SJCRH30 (cell line): ENCODE results near the gene CHRNA1. TPM values are rescaled to one million over a fixed set of nuclear protein-coding genes. Genes with fewer than 3 reads are reported as not detected.
A peak's percentile ranks its signal among the peaks of the same experiment; 100 is the strongest.

Experiments
- DNase-seq, 2 experiments: peaks; one replicate each; pipeline ENCODE4 v3.0.0-alpha.2; 2015 to 2020
- H3K27ac ChIP-seq: fragments of 250-450 bp; sonication (Bioruptor Pico); 2 replicates; pipeline ENCODE4 v1.5.1; 2020; ENCODE audit warnings: mild to moderate bottlenecking, moderate library complexity
- H3K27me3 ChIP-seq: fragments of 250-450 bp; sonication (Bioruptor Pico); 2 replicates; pipeline ENCODE4 v1.5.1; 2020; ENCODE audit warnings: mild to moderate bottlenecking, moderate library complexity
- H3K36me3 ChIP-seq: fragments of 250-450 bp; sonication (Bioruptor Pico); 2 replicates; pipeline ENCODE4 v1.5.1; 2020; ENCODE audit warnings: mild to moderate bottlenecking, moderate library complexity
- H3K4me1 ChIP-seq: fragments of 250-450 bp; sonication (Bioruptor Pico); 2 replicates; pipeline ENCODE4 v1.5.1; 2020; ENCODE audit warnings: mild to moderate bottlenecking, moderate library complexity
- H3K4me3 ChIP-seq: fragments of 250-450 bp; sonication (Bioruptor Pico); 2 replicates; pipeline ENCODE4 v1.5.1; 2020; ENCODE audit warnings: mild to moderate bottlenecking, moderate library complexity
- H3K9me3 ChIP-seq: fragments of 250-450 bp; sonication (Bioruptor Pico); replicated peaks from 2 replicates; pipeline ENCODE4 v1.5.1; 2020; ENCODE audit warnings: mild to moderate bottlenecking, moderate library complexity
- total RNA-seq: library from RNA; depleted of rRNA; stranded (reverse); fragments of >200 nt; shearing (Covaris generic); gene quantifications from 2 replicates; pipeline ENCODE4 v1.2.3, GENCODE V29; 2014

Gene CHRNA1
- total RNA-seq, 1 experiment from 2014 or later, result 375 TPM

DNA sequence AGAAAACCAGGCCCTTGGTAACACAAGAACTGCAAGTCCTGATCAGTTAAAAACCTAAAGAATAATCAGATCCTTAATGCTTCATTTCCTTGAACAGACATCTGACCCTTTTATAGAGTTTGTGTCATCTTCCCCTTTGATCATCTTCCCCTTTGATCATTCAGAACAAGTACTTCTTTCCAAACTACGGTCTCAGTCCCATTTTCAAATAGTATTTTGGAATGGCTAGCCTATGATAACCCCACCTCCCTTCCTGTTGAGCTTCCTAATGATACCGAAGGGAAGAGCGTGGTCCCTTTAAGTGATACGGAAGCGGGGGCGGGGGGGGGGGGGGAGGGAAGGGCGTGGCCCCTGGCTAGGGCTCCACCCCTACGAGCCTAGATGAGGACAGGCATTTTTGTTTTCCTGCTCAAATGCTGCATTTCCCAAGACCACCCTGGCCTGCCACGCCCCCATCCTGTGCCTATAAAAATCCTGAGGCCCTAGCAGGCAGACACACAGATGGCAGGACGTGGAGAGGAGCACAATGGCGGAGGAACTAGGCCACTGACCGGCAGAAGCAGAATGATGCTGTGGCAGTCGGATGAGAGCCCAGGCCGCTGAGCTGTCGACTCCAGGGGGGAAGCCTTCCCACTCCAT lies 24.1 kb upstream of the CHRNA1 start:
- peak; percentile 87 to 89 for DNase-seq
- Histone ChIP-seq H3K4me1 (peaks cover 14% of the 10 kb centered on the region), H3K36me3 (no peaks in the 10 kb centered on the region), H3K9me3 (no peaks in the 10 kb centered on the region), H3K27me3 (no peaks in the 10 kb centered on the region), H3K4me3 (peak overlapping the region; percentile 42), H3K27ac (peak overlapping the region; percentile 53)

- peaks cover 14% of the 10 kb centered on the region for H3K4me1 ChIP-seq
- H3K36me3 ChIP-seq, result no peaks in the 10 kb centered on the region
- H3K9me3 ChIP-seq, result no peaks in the 10 kb centered on the region
- peak; percentile 88 to 89 for DNase-seq
- peak overlapping the region; percentile 36 for H3K4me3 ChIP-seq
- H3K27me3 ChIP-seq, result no peaks in the 10 kb centered on the region
- H3K27ac ChIP-seq, result peak overlapping the region; percentile 53
These were observed 23.4 kb upstream of the CHRNA1 start for GRCh38 chr2:174787487-174788205.

- no peak for DNase-seq
- Histone ChIP-seq H3K4me3 (no peak overlapping the region), H3K27ac (no peak overlapping the region), H3K9me3 (no peaks in the 10 kb centered on the region), H3K4me1 (peaks cover 14% of the 10 kb centered on the region), H3K27me3 (no peaks in the 10 kb centered on the region), H3K36me3 (no peaks in the 10 kb centered on the region)
These were observed 21.9 kb upstream of the CHRNA1 start for GRCh38 chr2:174786066-174786725.

DNA sequence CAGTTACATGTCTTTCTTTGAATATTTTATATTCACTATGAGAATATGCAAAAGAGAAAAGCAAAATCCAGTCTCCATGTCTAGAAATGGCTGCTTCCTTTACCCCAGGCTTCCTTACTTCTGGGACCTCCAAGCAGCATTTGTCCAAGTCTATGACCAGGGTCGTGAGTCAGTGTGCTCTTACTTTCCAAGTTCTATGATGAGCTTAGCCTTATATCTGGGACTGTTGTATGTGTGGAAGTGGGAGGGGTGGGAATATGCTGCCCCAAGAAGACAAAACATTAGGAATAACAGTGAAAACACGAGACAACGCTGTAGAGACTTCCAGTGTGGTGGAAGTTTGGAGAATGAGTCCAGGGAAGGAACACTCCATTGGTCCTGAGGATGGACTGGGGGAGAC lies 21.2 kb upstream of the CHRNA1 start:
- H3K27me3 ChIP-seq, result no peaks in the 10 kb centered on the region
- H3K27ac ChIP-seq, result no peak overlapping the region
- no peak for DNase-seq
- no peak overlapping the region for H3K4me3 ChIP-seq
- no peaks in the 10 kb centered on the region for H3K36me3 ChIP-seq
- H3K4me1 ChIP-seq, result peaks cover 14% of the 10 kb centered on the region
- H3K9me3 ChIP-seq, result no peaks in the 10 kb centered on the region

GRCh38 chr2:174784909-174785308 lies 20.6 kb upstream of the CHRNA1 start:
- H3K36me3 ChIP-seq, result no peaks in the 10 kb centered on the region
- no peak for DNase-seq
- no peak overlapping the region for H3K4me3 ChIP-seq
- no peak overlapping the region for H3K27ac ChIP-seq
- H3K9me3 ChIP-seq, result no peaks in the 10 kb centered on the region
- H3K4me1 ChIP-seq, result peaks cover 15% of the 10 kb centered on the region
- H3K27me3 ChIP-seq, result no peaks in the 10 kb centered on the region

- Histone ChIP-seq H3K36me3 (no peaks in the 10 kb centered on the region), H3K27me3 (no peaks in the 10 kb centered on the region), H3K4me3 (no peak overlapping the region), H3K9me3 (no peaks in the 10 kb centered on the region), H3K27ac (no peak overlapping the region), H3K4me1 (peaks cover 18% of the 10 kb centered on the region)
- no peak for DNase-seq
These were observed 20.0 kb upstream of the CHRNA1 start for GRCh38 chr2:174784316-174784715.

DNA sequence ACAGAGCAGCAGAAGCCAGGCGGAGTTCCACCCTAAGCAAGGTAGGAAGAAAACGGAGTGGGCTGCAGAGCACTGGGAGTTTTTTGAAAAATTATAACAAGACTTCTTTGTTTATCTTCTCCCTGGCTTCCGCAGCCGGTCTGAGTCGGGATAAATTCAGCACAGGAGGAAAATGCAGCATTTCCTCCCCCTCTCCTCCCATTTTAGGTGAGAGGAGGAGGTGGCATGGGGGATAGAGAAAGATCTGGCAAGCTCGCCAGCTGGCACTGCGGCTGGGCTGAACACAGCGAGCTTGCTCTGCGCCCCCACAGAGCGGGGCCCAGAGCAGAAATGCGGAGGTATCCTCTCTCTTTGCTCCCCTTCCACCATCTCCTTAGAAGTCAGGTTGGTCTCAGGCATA lies 17.7 kb upstream of the CHRNA1 start:
- Histone ChIP-seq H3K27me3 (no peaks in the 10 kb centered on the region), H3K4me1 (peaks cover 20% of the 10 kb centered on the region), H3K9me3 (no peaks in the 10 kb centered on the region), H3K36me3 (no peaks in the 10 kb centered on the region), H3K27ac (no peak overlapping the region), H3K4me3 (no peak overlapping the region)
- DNase-seq, result no peak

GRCh38 chr2:174781298-174781697 lies 17.0 kb upstream of the CHRNA1 start:
- no peaks in the 10 kb centered on the region for H3K36me3 ChIP-seq
- H3K27me3 ChIP-seq, result no peaks in the 10 kb centered on the region
- H3K27ac ChIP-seq, result no peak overlapping the region
- H3K4me1 ChIP-seq, result peaks cover 19% of the 10 kb centered on the region
- H3K4me3 ChIP-seq, result no peak overlapping the region
- DNase-seq, result no peak
- H3K9me3 ChIP-seq, result no peaks in the 10 kb centered on the region

DNA sequence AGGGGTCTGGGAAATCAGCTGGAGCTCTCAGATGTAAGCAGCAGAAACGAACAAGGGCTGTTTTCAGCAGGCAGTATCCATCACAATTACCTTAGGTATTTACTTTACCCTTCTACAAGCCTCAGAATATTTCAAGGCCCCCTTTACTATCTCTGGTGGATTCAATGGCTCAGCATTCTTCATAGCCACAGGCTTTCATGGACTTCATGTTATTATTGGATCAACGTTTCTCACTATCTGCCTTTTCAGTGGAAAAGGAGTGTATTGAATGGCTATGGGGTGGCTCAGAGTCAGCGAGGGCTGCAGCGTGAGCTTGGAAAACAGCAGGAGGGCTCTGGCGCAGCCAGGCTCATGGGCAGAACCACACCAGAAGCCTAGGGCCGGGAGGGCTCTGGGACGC lies 16.6 kb upstream of the CHRNA1 start:
- Histone ChIP-seq H3K4me3 (no peak overlapping the region), H3K27me3 (no peaks in the 10 kb centered on the region), H3K36me3 (no peaks in the 10 kb centered on the region), H3K27ac (no peak overlapping the region), H3K4me1 (peaks cover 19% of the 10 kb centered on the region), H3K9me3 (no peaks in the 10 kb centered on the region)
- no peak for DNase-seq

- Histone ChIP-seq H3K4me1 (peaks cover 19% of the 10 kb centered on the region), H3K9me3 (no peaks in the 10 kb centered on the region), H3K27me3 (no peaks in the 10 kb centered on the region), H3K36me3 (no peaks in the 10 kb centered on the region), H3K27ac (no peak overlapping the region), H3K4me3 (no peak overlapping the region)
- no peak for DNase-seq
These were observed 16.0 kb upstream of the CHRNA1 start for GRCh38 chr2:174780191-174780840.

DNA sequence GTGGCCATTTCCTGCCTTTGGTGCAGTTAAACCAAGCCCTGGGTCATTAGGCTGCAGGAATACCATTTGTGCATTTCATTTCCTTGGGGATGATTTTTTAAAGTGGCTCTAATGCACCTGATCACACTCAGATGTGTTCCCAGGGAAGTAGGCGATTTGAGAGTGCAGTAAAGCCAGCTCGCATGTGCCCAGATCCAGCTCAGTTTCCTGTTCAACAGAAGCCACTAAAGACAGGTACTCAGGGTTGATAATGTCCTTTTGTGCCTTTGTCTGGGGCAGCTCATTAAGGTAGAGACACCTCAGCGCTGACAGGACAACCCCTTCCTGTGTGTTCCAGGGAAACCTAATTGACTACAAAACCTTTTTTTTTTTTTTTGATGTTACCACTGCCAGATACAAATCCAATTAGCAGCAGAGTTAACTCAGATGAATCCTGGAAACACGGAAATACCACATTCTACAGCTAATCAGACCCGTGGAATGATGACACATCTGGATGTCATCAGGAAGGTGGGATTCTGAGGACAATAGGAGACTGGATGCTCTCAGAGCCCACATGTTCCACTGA lies 15.2 kb upstream of the CHRNA1 start:
- H3K27ac ChIP-seq, result no peak overlapping the region
- H3K4me3 ChIP-seq, result no peak overlapping the region
- no peaks in the 10 kb centered on the region for H3K27me3 ChIP-seq
- H3K4me1 ChIP-seq, result peaks cover 19% of the 10 kb centered on the region
- H3K9me3 ChIP-seq, result no peaks in the 10 kb centered on the region
- H3K36me3 ChIP-seq, result no peaks in the 10 kb centered on the region
- DNase-seq, result no peak

DNA sequence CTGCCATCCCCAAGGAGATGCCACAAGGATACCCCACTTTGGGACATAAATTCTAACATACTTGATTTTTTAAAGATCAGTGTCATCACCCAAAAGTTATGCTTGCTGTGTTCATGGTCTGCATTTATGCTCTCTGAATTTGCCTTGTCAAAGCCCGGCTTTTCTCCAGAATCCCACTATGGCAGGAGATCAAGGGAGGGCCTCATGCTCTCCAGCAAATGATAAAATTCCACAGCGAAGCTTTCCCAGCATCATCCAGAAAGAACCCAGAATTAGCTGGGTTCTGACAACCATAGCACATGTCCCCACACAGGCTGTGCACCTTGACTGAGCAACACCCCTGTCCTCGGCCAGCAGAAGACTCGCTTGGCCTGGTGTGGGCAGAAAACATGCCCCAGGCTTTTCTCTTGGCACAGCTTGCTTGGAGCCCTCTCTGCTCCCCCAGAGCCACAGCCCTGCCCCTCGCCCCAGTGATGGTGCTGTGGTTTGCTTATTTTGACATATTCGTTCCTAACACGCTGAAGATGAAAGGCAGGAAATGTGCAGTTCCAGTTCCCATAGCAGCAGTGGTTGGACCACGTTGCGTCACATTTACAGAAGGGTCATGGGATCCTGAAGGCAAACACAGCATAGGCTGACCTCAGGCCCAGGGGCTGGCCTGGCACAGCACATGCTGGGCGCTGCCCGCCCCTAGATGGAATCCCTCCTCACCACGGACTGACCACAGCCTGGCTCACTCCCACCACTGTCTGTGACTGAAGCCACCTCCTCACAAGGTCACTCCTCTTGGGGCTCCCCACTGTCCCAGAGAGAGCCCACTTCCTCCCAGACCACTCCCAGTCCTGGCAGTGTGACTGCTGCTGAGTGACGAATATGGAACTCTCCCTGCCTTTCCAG lies 14.1 kb upstream of the CHRNA1 start:
- Histone ChIP-seq H3K27me3 (no peaks in the 10 kb centered on the region), H3K9me3 (no peaks in the 10 kb centered on the region), H3K4me1 (peaks cover 19% of the 10 kb centered on the region), H3K27ac (peak overlapping the region; percentile 20; the same call in 1 of the 2 replicates), H3K4me3 (no peak overlapping the region), H3K36me3 (no peaks in the 10 kb centered on the region)
- DNase-seq, result peak; percentile 41 to 48

GRCh38 chr2:174777347-174778084 lies 13.2 kb upstream of the CHRNA1 start:
- H3K4me1 ChIP-seq, result peaks cover 24% of the 10 kb centered on the region
- no peak overlapping the region for H3K4me3 ChIP-seq
- H3K9me3 ChIP-seq, result no peaks in the 10 kb centered on the region
- no peaks in the 10 kb centered on the region for H3K27me3 ChIP-seq
- no peaks in the 10 kb centered on the region for H3K36me3 ChIP-seq
- H3K27ac ChIP-seq, result no peak overlapping the region
- no peak for DNase-seq
